Rectal smooth muscle tissue (tissue), 1 donor: ENCODE data around the gene RBM18.
A peak's percentile ranks its signal among the peaks of the same experiment; 100 is the strongest.

Source experiments
- H3K27ac ChIP-seq: one replicate; pipeline ENCODE4 v1.7.0; 2013; ENCODE audit warnings: low read depth, low read length, inconsistent platforms
- H3K27me3 ChIP-seq: one replicate; pipeline ENCODE4 v1.7.0; 2013; ENCODE audit warnings: low read length; ENCODE audit not compliant: control insufficient read depth, insufficient read depth
- H3K36me3 ChIP-seq: one replicate; pipeline ENCODE4 v1.7.0; 2013; ENCODE audit warnings: low read length; ENCODE audit not compliant: control insufficient read depth, insufficient read depth
- H3K4me1 ChIP-seq: one replicate; pipeline ENCODE4 v1.7.0; 2013; ENCODE audit warnings: low read length; ENCODE audit not compliant: control insufficient read depth, insufficient read depth
- H3K4me3 ChIP-seq: one replicate; pipeline ENCODE4 v1.7.0; 2013; ENCODE audit warnings: low read length
- H3K9ac ChIP-seq: one replicate; pipeline ENCODE4 v1.7.0; 2013; ENCODE audit warnings: low read length

Gene RBM18

GRCh38 chr9:122277285-122277897 is 12.8 kb upstream of the RBM18 start:
- Histone ChIP-seq H3K4me1 (no peaks in the 10 kb centered on the region), H3K27ac (no peak overlapping the region), H3K27me3 (no peaks in the 10 kb centered on the region), H3K4me3 (no peak overlapping the region), H3K9ac (no peak overlapping the region), H3K36me3 (peaks cover 15% of the 10 kb centered on the region)

GRCh38 chr9:122276096-122276495 is 11.5 kb upstream of the RBM18 start:
- no peak overlapping the region for H3K27ac ChIP-seq
- no peaks in the 10 kb centered on the region for H3K27me3 ChIP-seq
- H3K9ac ChIP-seq = no peak overlapping the region
- H3K36me3 ChIP-seq = peaks cover 9% of the 10 kb centered on the region
- H3K4me3 ChIP-seq = no peak overlapping the region
- H3K4me1 ChIP-seq = no peaks in the 10 kb centered on the region

- no peak overlapping the region for H3K9ac ChIP-seq
- no peaks in the 10 kb centered on the region for H3K4me1 ChIP-seq
- peaks cover 6% of the 10 kb centered on the region for H3K36me3 ChIP-seq
- H3K27me3 ChIP-seq = no peaks in the 10 kb centered on the region
- no peak overlapping the region for H3K4me3 ChIP-seq
- no peak overlapping the region for H3K27ac ChIP-seq
Measured at GRCh38 chr9:122274055-122274454, 9.4 kb upstream of the RBM18 start.

GRCh38 chr9:122268041-122268814 is 3.6 kb upstream of the RBM18 start:
- H3K4me1 ChIP-seq = peaks cover 12% of the 10 kb centered on the region
- no peak overlapping the region for H3K9ac ChIP-seq
- no peak overlapping the region for H3K4me3 ChIP-seq
- no peaks in the 10 kb centered on the region for H3K36me3 ChIP-seq
- H3K27ac ChIP-seq = no peak overlapping the region
- H3K27me3 ChIP-seq = no peaks in the 10 kb centered on the region

- peaks cover 22% of the 10 kb centered on the region for H3K4me1 ChIP-seq
- H3K4me3 ChIP-seq = peak overlapping the region; percentile 75
- H3K9ac ChIP-seq = peak overlapping the region; percentile 92
- peaks cover 6% of the 10 kb centered on the region for H3K36me3 ChIP-seq
- H3K27ac ChIP-seq = peak overlapping the region; percentile 90
- no peaks in the 10 kb centered on the region for H3K27me3 ChIP-seq
Measured at GRCh38 chr9:122265149-122265915, 692 bp upstream of the RBM18 start.

- Histone ChIP-seq H3K27me3 (no peaks in the 10 kb centered on the region), H3K36me3 (peaks cover 6% of the 10 kb centered on the region), H3K4me3 (peak overlapping the region; percentile 75), H3K4me1 (peaks cover 22% of the 10 kb centered on the region), H3K9ac (peak overlapping the region; percentile 10), H3K27ac (peak overlapping the region; percentile 90)
Measured at GRCh38 chr9:122263699-122264349, 816 bp downstream of the RBM18 start.

GRCh38 chr9:122262073-122262472 is 2.6 kb downstream of the RBM18 start:
- Histone ChIP-seq H3K36me3 (peaks cover 8% of the 10 kb centered on the region), H3K9ac (no peak overlapping the region), H3K4me1 (peaks cover 22% of the 10 kb centered on the region), H3K27ac (no peak overlapping the region), H3K4me3 (no peak overlapping the region), H3K27me3 (no peaks in the 10 kb centered on the region)

GRCh38 chr9:122261469-122261881 is 3.2 kb downstream of the RBM18 start:
- Histone ChIP-seq H3K27me3 (no peaks in the 10 kb centered on the region), H3K27ac (no peak overlapping the region), H3K4me3 (no peak overlapping the region), H3K4me1 (peaks cover 22% of the 10 kb centered on the region), H3K9ac (no peak overlapping the region), H3K36me3 (peaks cover 8% of the 10 kb centered on the region)

- Histone ChIP-seq H3K36me3 (peaks cover 8% of the 10 kb centered on the region), H3K9ac (no peak overlapping the region), H3K4me3 (no peak overlapping the region), H3K4me1 (peaks cover 15% of the 10 kb centered on the region), H3K27ac (no peak overlapping the region), H3K27me3 (no peaks in the 10 kb centered on the region)
Measured at GRCh38 chr9:122258886-122259415, 5.7 kb downstream of the RBM18 start.

- H3K27me3 ChIP-seq = no peaks in the 10 kb centered on the region
- no peak overlapping the region for H3K9ac ChIP-seq
- H3K4me1 ChIP-seq = no peaks in the 10 kb centered on the region
- H3K4me3 ChIP-seq = no peak overlapping the region
- no peak overlapping the region for H3K27ac ChIP-seq
- H3K36me3 ChIP-seq = peaks cover 14% of the 10 kb centered on the region
Measured at GRCh38 chr9:122256206-122256605, 8.4 kb downstream of the RBM18 start.

GRCh38 chr9:122254761-122255160 is 9.9 kb downstream of the RBM18 start:
- Histone ChIP-seq H3K36me3 (peaks cover 12% of the 10 kb centered on the region), H3K4me1 (no peaks in the 10 kb centered on the region), H3K9ac (no peak overlapping the region), H3K27ac (no peak overlapping the region), H3K4me3 (no peak overlapping the region), H3K27me3 (no peaks in the 10 kb centered on the region)

- Histone ChIP-seq H3K4me3 (no peak overlapping the region), H3K27ac (no peak overlapping the region), H3K9ac (no peak overlapping the region), H3K36me3 (peaks cover 13% of the 10 kb centered on the region), H3K4me1 (no peaks in the 10 kb centered on the region), H3K27me3 (no peaks in the 10 kb centered on the region)
Measured at GRCh38 chr9:122252796-122253195, 11.8 kb downstream of the RBM18 start.
